Stomach (tissue), 9 donors: ENCODE measurements around the gene MX2. TPM values are rescaled to one million over a fixed set of nuclear protein-coding genes. Genes with fewer than 3 reads are reported as not detected.

Source experiments
- DNase-seq, 2 donors: peaks; one replicate each; pipeline versions ENCODE4 v3.0.0 to v3.0.0-alpha.2; 2013 to 2019
- H3K27ac ChIP-seq, 5 donors: fragments of 200-600 bp in 4 of 5; sonication (generic) in 4 of 5; one replicate each; pipeline ENCODE4 v1.5.1; 2013 to 2019; ENCODE audit warnings: mild to moderate bottlenecking in 1 of 5, moderate library complexity in 1 of 5
- H3K27me3 ChIP-seq, 3 donors: fragments of 200-600 bp; sonication (generic); one replicate each; pipeline ENCODE4 v1.5.1; 2017 to 2019; ENCODE audit warnings: mixed run types in 1 of 3
- H3K36me3 ChIP-seq, 4 donors: fragments of 200-600 bp; sonication (generic); 1 replicate in 3 of 4; 2 replicates in 1 of 4; pipeline ENCODE4 v1.5.1; 2016 to 2019
- H3K4me1 ChIP-seq, 4 donors: fragments of 200-600 bp; sonication (generic); one replicate each; pipeline ENCODE4 v1.5.1; 2016 to 2019
- H3K4me3 ChIP-seq, 4 donors: fragments of 200-600 bp; sonication (generic) in 3 of 4; one replicate each; pipeline ENCODE4 v1.5.1; 2016 to 2019; ENCODE audit warnings: mild to moderate bottlenecking in 1 of 4
- H3K9me3 ChIP-seq, 4 donors: fragments of 200-600 bp; sonication (generic); one replicate each; pipeline ENCODE4 v1.5.1; 2016 to 2019
- CTCF ChIP-seq, 7 experiments: fragments of 450-650 bp in 4 of 7; fragments of 200-600 bp in 3 of 7; sonication (generic) in 3 of 7; IDR thresholded peaks; one replicate each; pipeline ENCODE4 v1.5.1; 2016 to 2019; ENCODE audit warnings: antibody characterized with exemption in 7 of 7, control low read depth in 2 of 7, mild to moderate bottlenecking in 1 of 7
- EP300 ChIP-seq: sonication (generic); formaldehyde crosslinking; IDR thresholded peaks from one replicate; pipeline ENCODE4 v1.6.1; 2017; ENCODE audit warnings: antibody characterized with exemption
- POLR2A ChIP-seq, 4 donors: fragments of 450-650 bp; IDR thresholded peaks; one replicate each; pipeline ENCODE4 v1.6.1; 2016; ENCODE audit warnings: antibody characterized with exemption in 4 of 4, control low read depth in 2 of 4, mild to moderate bottlenecking in 1 of 4, moderate library complexity in 1 of 4
- POLR2AphosphoS5 ChIP-seq, 3 donors: sonication (generic); formaldehyde crosslinking; IDR thresholded peaks; one replicate each; pipeline ENCODE4 v1.6.1; 2016; ENCODE audit warnings: antibody characterized with exemption in 3 of 3
- WGBS, 5 donors: extraction: QIAGEN DNeasy Blood & Tissue Kit in 3 of 5; methylation state at CpG; one replicate each; pipeline versions ENCODE4 v1.1.5 to v1.1.7; 2013 to 2018; 5-methylcytosine and 5-hydroxymethylcytosine counted together
- intact Hi-C: fragments of 100-400 bp; cut with DNase I; formaldehyde crosslinking; loops from one replicate; pipeline ENCODE4 v1.15.1; 2023; ENCODE audit warnings: low total_unique reads
- polyA plus RNA-seq, 3 donors: library from polyadenylated mRNA; stranded (reverse); fragments of 200-250 nt; gene quantifications; one replicate each; pipeline ENCODE4 v1.2.3, GENCODE V29; 2013
- total RNA-seq, 5 donors: library from RNA; depleted of rRNA; stranded (reverse); fragments of >200 nt; gene quantifications; one replicate each; pipeline versions ENCODE4 v1.1.0 to v1.2.3, GENCODE V29; 2014 to 2016
- donor health status: healthy with polysubstance abuse.
- donor health status: Bipolar disorder and iron deficiency.
- donor health status: healthy.

Gene MX2
- total and polyA plus RNA-seq, 8 donors = 5.0 to 85.8 (median 18.0) TPM

GRCh38 chr21:41433566-41433965 is 71.7 kb downstream of the MX2 start:
- WGBS, 5 donors = 70 to 79% (median 71%) methylated on average over 2 of the region's 2 CpGs
- Histone ChIP-seq H3K4me3 (no peak overlapping the region), H3K36me3 (peaks cover 44 to 100% (median 96%) of the 10 kb centered on the region in 4 donors), H3K9me3 (peaks cover 0 to 7% (median 0%) of the 10 kb centered on the region in 4 donors), H3K4me1 (peaks cover 0 to 7% (median 3%) of the 10 kb centered on the region in 4 donors), H3K27me3 (no peaks in the 10 kb centered on the region), H3K27ac (no peak overlapping the region)
- intact Hi-C loops = no loop called here
- no peak for TF ChIP-seq POLR2A (IDR thresholded peaks at IDR 0.05)
- peak in 1 of 3 donors; percentile 5 for TF ChIP-seq POLR2AphosphoS5 (IDR thresholded peaks at IDR 0.05)
- TF ChIP-seq CTCF (IDR thresholded peaks at IDR 0.05) = no peak
- no peak for DNase-seq

GRCh38 chr21:41435706-41436105 is 73.9 kb downstream of the MX2 start:
- H3K36me3 ChIP-seq = peaks cover 48 to 100% (median 98%) of the 10 kb centered on the region in 4 donors

GRCh38 chr21:41437729-41438128 is 75.9 kb downstream of the MX2 start:
- H3K27ac ChIP-seq = no peak overlapping the region
- peaks cover 0 to 7% (median 3%) of the 10 kb centered on the region in 4 donors for H3K4me1 ChIP-seq
- H3K27me3 ChIP-seq = no peaks in the 10 kb centered on the region
- H3K9me3 ChIP-seq = peaks cover 0 to 7% (median 0%) of the 10 kb centered on the region in 4 donors
- H3K36me3 ChIP-seq = peaks cover 49 to 100% (median 99%) of the 10 kb centered on the region in 4 donors
- TF ChIP-seq CTCF (IDR thresholded peaks at IDR 0.05) (no peak), POLR2A (IDR thresholded peaks at IDR 0.05) (no peak), POLR2AphosphoS5 (IDR thresholded peaks at IDR 0.05) (no peak), EP300 (no peak)
- H3K4me3 ChIP-seq = no peak overlapping the region
- no peak for DNase-seq
- intact Hi-C loops = no loop called here
- 36 to 70% (median 51%) methylated on average over 2 of the region's 2 CpGs for whole genome bisulfite sequencing, 5 donors

More at GRCh38 chr21:41435706-41436105, 73.9 kb downstream of the MX2 start:
- 96 to 98% (median 96%) methylated on average over 11 of the region's 11 CpGs for WGBS, 5 donors
- Histone ChIP-seq H3K4me3 (no peak overlapping the region), H3K9me3 (peaks cover 0 to 7% (median 0%) of the 10 kb centered on the region in 4 donors), H3K27ac (no peak overlapping the region), H3K4me1 (peaks cover 0 to 7% (median 3%) of the 10 kb centered on the region in 4 donors), H3K27me3 (no peaks in the 10 kb centered on the region)
- intact Hi-C loops = no loop called here
- DNase-seq = no peak
- no peak for TF ChIP-seq POLR2AphosphoS5 (IDR thresholded peaks at IDR 0.05)
- TF ChIP-seq EP300 = no peak
- no peak for TF ChIP-seq CTCF (IDR thresholded peaks at IDR 0.05)
- TF ChIP-seq POLR2A (IDR thresholded peaks at IDR 0.05) = no peak

GRCh38 chr21:41438425-41439113 is 76.7 kb downstream of the MX2 start:
- no peak overlapping the region for H3K4me3 ChIP-seq
- H3K27ac ChIP-seq = no peak overlapping the region
- H3K4me1 ChIP-seq = peaks cover 0 to 6% (median 0%) of the 10 kb centered on the region in 4 donors
- intact Hi-C loops = no loop called here
- no peaks in the 10 kb centered on the region for H3K27me3 ChIP-seq
- 86 to 93% (median 88%) methylated on average over 13 of the region's 13 CpGs for WGBS, 5 donors
- H3K9me3 ChIP-seq = peaks cover 0 to 7% (median 0%) of the 10 kb centered on the region in 4 donors
- peaks cover 46 to 100% (median 99%) of the 10 kb centered on the region in 4 donors for H3K36me3 ChIP-seq
- TF ChIP-seq EP300 = no peak
- TF ChIP-seq POLR2A (IDR thresholded peaks at IDR 0.05) = no peak
- DNase-seq = no peak

GRCh38 chr21:41439248-41439647 is 77.4 kb downstream of the MX2 start:
- peaks cover 46 to 100% (median 98%) of the 10 kb centered on the region in 4 donors for H3K36me3 ChIP-seq
- no peak overlapping the region for H3K27ac ChIP-seq

More at GRCh38 chr21:41439248-41439647, 77.4 kb downstream of the MX2 start:
- intact Hi-C loops = no loop called here
- no peak for DNase-seq
- no peak for TF ChIP-seq CTCF (IDR thresholded peaks at IDR 0.05)
- no peak for TF ChIP-seq POLR2AphosphoS5 (IDR thresholded peaks at IDR 0.05)
- no peak for TF ChIP-seq POLR2A (IDR thresholded peaks at IDR 0.05)
- no peak for TF ChIP-seq EP300
- peaks cover 0 to 7% (median 0%) of the 10 kb centered on the region in 4 donors for H3K9me3 ChIP-seq
- H3K4me3 ChIP-seq = no peak overlapping the region
- no peaks in the 10 kb centered on the region for H3K4me1 ChIP-seq
- H3K27me3 ChIP-seq = no peaks in the 10 kb centered on the region
- 59 to 81% (median 71%) methylated on average over 4 of the region's 4 CpGs for WGBS, 5 donors
